B cell (primary cell): ENCODE data around the gene GNGT2. TPM values are rescaled to one million over a fixed set of nuclear protein-coding genes. Genes with fewer than 3 reads are reported as not detected.

ENCODE experiments used
- ATAC-seq: fragments of 200-7000 bp; cut with Tn5 transposase; one replicate; pipeline ENCODE4 v1.10.0; 2021; ENCODE audit warnings: low read depth, mild to moderate bottlenecking, moderate number of reproducible peaks, moderate library complexity
- CTCF ChIA-PET: fragments of 350-600 bp; sonication (Branson Sonifier 250); formaldehyde crosslinking; loops from one replicate; lab custom pipeline; 2021; ENCODE audit warnings: antibody characterized with exemption, inconsistent platforms; lab: Charles Lee
- POLR2A ChIA-PET: fragments of 350-600 bp; sonication (Branson Sonifier 250); formaldehyde crosslinking; loops from one replicate; lab custom pipeline; 2021; ENCODE audit warnings: antibody characterized with exemption; lab: Charles Lee
- DNase-seq: peaks from one replicate; pipeline ENCODE4 v3.0.0; 2013
- H2AFZ ChIP-seq: 2 replicates; pipeline ENCODE4 v1.6.1; 2012; ENCODE audit warnings: mild to moderate bottlenecking, low read depth, low read length; ENCODE audit not compliant: insufficient read depth, poor library complexity, severe bottlenecking
- H3K27ac ChIP-seq, 2 donors: 1 replicate in 1 of 2; 2 replicates in 1 of 2; pipeline ENCODE4 v1.5.1; 2012 to 2013; ENCODE audit warnings: low read length in 2 of 2, mild to moderate bottlenecking in 2 of 2, moderate library complexity in 1 of 2
- H3K27me3 ChIP-seq, 4 experiments: fragments of 200-600 bp in 1 of 4; sonication (generic) in 1 of 4; replicated peaks in 1 of 4; 1 replicate in 2 of 4; 2 replicates in 2 of 4; pipeline versions ENCODE4 v1.6.1 to v1.7.0; 2013 to 2016; ENCODE audit warnings: low read length in 3 of 4, mild to moderate bottlenecking in 2 of 4, mixed read lengths in 1 of 4, moderate library complexity in 1 of 4; ENCODE audit not compliant: insufficient read depth in 4 of 4, control insufficient read depth in 3 of 4; ENCODE audit errors: control extremely low read depth in 1 of 4
- H3K36me3 ChIP-seq, 2 experiments: replicated peaks in 1 of 2; 1 replicate in 1 of 2; 2 replicates in 1 of 2; pipeline versions ENCODE4 v1.6.1 to v1.7.1; 2013; ENCODE audit warnings: low read length in 1 of 2; ENCODE audit not compliant: insufficient read depth in 2 of 2, control insufficient read depth in 1 of 2; ENCODE audit errors: control extremely low read depth in 1 of 2, extremely low read depth in 1 of 2
- H3K4me1 ChIP-seq, 2 donors: fragments of 200-600 bp in 1 of 2; sonication (generic) in 1 of 2; 1 replicate in 1 of 2; 2 replicates in 1 of 2; pipeline versions ENCODE4 v1.5.1 to v1.6.1; 2013 to 2017; ENCODE audit warnings: low read length in 2 of 2; ENCODE audit not compliant: control insufficient read depth in 2 of 2, insufficient read depth in 2 of 2
- H3K4me2 ChIP-seq: replicated peaks from 2 replicates; pipeline ENCODE3; 2012; ENCODE audit warnings: mild to moderate bottlenecking, low read depth, low read length; ENCODE audit not compliant: poor library complexity, severe bottlenecking
- H3K4me3 ChIP-seq, 5 experiments: fragments of 200-600 bp in 1 of 5; sonication (generic) in 1 of 5; 1 replicate in 3 of 5; 2 replicates in 2 of 5; pipeline versions ENCODE4 v1.5.1 to v1.7.0; 2011 to 2016; ENCODE audit warnings: low read length in 4 of 5, mild to moderate bottlenecking in 4 of 5, low read depth in 2 of 5, control low read depth in 1 of 5, moderate library complexity in 1 of 5; ENCODE audit not compliant: insufficient read depth in 1 of 5; ENCODE audit errors: control extremely low read depth in 1 of 5, extremely low read depth in 1 of 5
- H3K79me2 ChIP-seq: fragments of 200-600 bp; sonication (generic); one replicate; pipeline ENCODE4 v1.6.0; 2016; ENCODE audit warnings: low read length; ENCODE audit not compliant: control insufficient read depth, insufficient read depth
- H3K9ac ChIP-seq: fragments of 200-600 bp; sonication (generic); 2 replicates; pipeline ENCODE4 v1.6.1; 2017; ENCODE audit warnings: mild to moderate bottlenecking, low read length, moderate library complexity
- H3K9me3 ChIP-seq, 3 donors: one replicate each; pipeline versions ENCODE4 v1.6.1 to v1.7.1; 2013; ENCODE audit warnings: low read length in 2 of 3; ENCODE audit not compliant: control insufficient read depth in 2 of 3, insufficient read depth in 1 of 3; ENCODE audit errors: control extremely low read depth in 1 of 3
- H4K20me1 ChIP-seq: 2 replicates; pipeline ENCODE4 v1.6.0; 2012; ENCODE audit warnings: mild to moderate bottlenecking, low read length; ENCODE audit not compliant: insufficient read depth, control insufficient read depth, poor library complexity, severe bottlenecking
- H3K27ac Mint-ChIP-seq: one replicate; pipeline ENCODE4 v1.8.0; 2021; ENCODE audit warnings: mixed read lengths
- H3K27me3 Mint-ChIP-seq: one replicate; pipeline ENCODE4 v1.8.0; 2021; ENCODE audit warnings: mixed read lengths
- H3K4me1 Mint-ChIP-seq: one replicate; pipeline ENCODE4 v1.8.0; 2021; ENCODE audit warnings: mixed read lengths
- H3K4me3 Mint-ChIP-seq: one replicate; pipeline ENCODE4 v1.8.0; 2021; ENCODE audit warnings: mixed read lengths
- H3K9me3 Mint-ChIP-seq: one replicate; pipeline ENCODE4 v1.8.0; 2022; ENCODE audit warnings: mixed read lengths; ENCODE audit not compliant: insufficient read depth
- EZH2 ChIP-seq: IDR thresholded peaks from 2 replicates; pipeline ENCODE4 v1.6.1; 2012; ENCODE audit warnings: borderline replicate concordance, low read depth, mild to moderate bottlenecking, moderate library complexity, low read length; ENCODE audit not compliant: insufficient read depth, poor library complexity, severe bottlenecking
- WGBS: methylation state at CpG from one replicate; pipeline ENCODE4 v1.1.5; 2013; ENCODE audit warnings: missing lambda C conversion rate; ENCODE audit not compliant: insufficient coverage; 5-methylcytosine and 5-hydroxymethylcytosine counted together
- intact Hi-C: fragments of 100-400 bp; cut with micrococcal nuclease; formaldehyde crosslinking; loops from one replicate; pipeline ENCODE4 v1.10.0; 2022
- polyA plus RNA-seq: library from polyadenylated mRNA; depleted of rRNA; stranded (reverse); fragments of >200 nt; gene quantifications from 2 replicates; pipeline ENCODE4 v1.2.3, GENCODE V29; 2012
- total RNA-seq, 2 donors: library from RNA; stranded (reverse); fragments of 120-200 nt in 1 of 2; gene quantifications; 1 replicate in 1 of 2; 2 replicates in 1 of 2; pipeline versions ENCODE4 v1.2.3 to v1.2.4, GENCODE V29; 2013 to 2022
- TF ChIP-seq, protein P1 (sequence below): fragments of 200-600 bp; IDR thresholded peaks from one replicate; pipeline ENCODE4 v1.8.0; 2022; ENCODE audit warnings: antibody characterized with exemption, mild to moderate bottlenecking

The GNGT2 gene
- total and polyA plus RNA-seq, 2 donors (not counting 1 experiment from before 2014, with no cell fraction given), result 5.1 to 11.1 TPM

- H3K27me3 ChIP-seq, result no peaks in the 10 kb centered on the region
- H2AFZ ChIP-seq, result no peak overlapping the region
- DNase-seq, result peak; percentile 85
- POLR2A ChIA-PET, result interaction anchor here (0.6 to 3.4 kb wide), 3 partner anchors 10 to 24 kb away, joined by 6 to 45 read pairs (median 7); no protein-coding TSS in a partner anchor
- H3K9ac ChIP-seq, result peak overlapping the region; percentile 22
- WGBS, result 15% methylated on average over 6 of the region's 17 CpGs
- H3K4me1 Mint-ChIP-seq, result peaks cover 66% of the 10 kb centered on the region
- H3K9me3 Mint-ChIP-seq, result no peaks in the 10 kb centered on the region
- peaks cover 0 to 7% (median 0%) of the 10 kb centered on the region in 3 donors for H3K9me3 ChIP-seq
- CTCF ChIA-PET, result interaction anchor here (1.6 to 11.9 kb wide), 4 partner anchors 9 to 37 kb away, joined by 6 to 140 read pairs (median 38); partner anchors contain the start of gene PHOSPHO1
- peak overlapping the region; percentile 81 for H3K4me2 ChIP-seq
- H3K27ac ChIP-seq, result peak overlapping the region; percentile 90 to 93
- H3K27me3 Mint-ChIP-seq, result no peaks in the 10 kb centered on the region
- peaks cover 73 to 79% of the 10 kb centered on the region in 2 donors for H3K4me1 ChIP-seq
- peak overlapping the region in 3 of 5 experiments; percentile 3 to 42 (median 11) for H3K4me3 ChIP-seq
- H3K79me2 ChIP-seq, result peaks cover 46% of the 10 kb centered on the region
- peaks cover 10% of the 10 kb centered on the region for H4K20me1 ChIP-seq
- peak overlapping the region; percentile 88 for H3K4me3 Mint-ChIP-seq
- no peak for TF ChIP-seq EZH2
- TF ChIP-seq, protein P1, sequence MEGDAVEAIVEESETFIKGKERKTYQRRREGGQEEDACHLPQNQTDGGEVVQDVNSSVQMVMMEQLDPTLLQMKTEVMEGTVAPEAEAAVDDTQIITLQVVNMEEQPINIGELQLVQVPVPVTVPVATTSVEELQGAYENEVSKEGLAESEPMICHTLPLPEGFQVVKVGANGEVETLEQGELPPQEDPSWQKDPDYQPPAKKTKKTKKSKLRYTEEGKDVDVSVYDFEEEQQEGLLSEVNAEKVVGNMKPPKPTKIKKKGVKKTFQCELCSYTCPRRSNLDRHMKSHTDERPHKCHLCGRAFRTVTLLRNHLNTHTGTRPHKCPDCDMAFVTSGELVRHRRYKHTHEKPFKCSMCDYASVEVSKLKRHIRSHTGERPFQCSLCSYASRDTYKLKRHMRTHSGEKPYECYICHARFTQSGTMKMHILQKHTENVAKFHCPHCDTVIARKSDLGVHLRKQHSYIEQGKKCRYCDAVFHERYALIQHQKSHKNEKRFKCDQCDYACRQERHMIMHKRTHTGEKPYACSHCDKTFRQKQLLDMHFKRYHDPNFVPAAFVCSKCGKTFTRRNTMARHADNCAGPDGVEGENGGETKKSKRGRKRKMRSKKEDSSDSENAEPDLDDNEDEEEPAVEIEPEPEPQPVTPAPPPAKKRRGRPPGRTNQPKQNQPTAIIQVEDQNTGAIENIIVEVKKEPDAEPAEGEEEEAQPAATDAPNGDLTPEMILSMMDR, result no peak
- intact Hi-C loops, result loop anchor here (1.0 kb wide), 1 partner anchor 8 kb away; the partner anchor contains the start of genes ABI3 and GNGT2
- peak; percentile 52 for ATAC-seq
- H3K36me3 ChIP-seq, result peaks cover 3 to 16% of the 10 kb centered on the region in 2 experiments
- H3K27ac Mint-ChIP-seq, result peak overlapping the region; percentile 97
Measured at GRCh38 chr17:49217651-49218413, 7.5 kb upstream of the GNGT2 start.
